H9 (cell line): Measurements from ENCODE around the gene KRT86. TPM values are rescaled to one million over a fixed set of nuclear protein-coding genes. Genes with fewer than 3 reads are reported as not detected.

ENCODE experiments used
- DNase-seq: peaks from one replicate; pipeline ENCODE4 v3.0.0-alpha.2; 2017
- H2AFZ ChIP-seq: one replicate; pipeline ENCODE4 v1.6.1; 2013; ENCODE audit warnings: mild to moderate bottlenecking, low read length, control low read depth, moderate library complexity
- H2AK5ac ChIP-seq: 2 replicates; pipeline ENCODE4 v1.6.1; 2013; ENCODE audit warnings: low read length, control low read depth, mixed read lengths; ENCODE audit not compliant: insufficient read length
- H2BK120ac ChIP-seq: one replicate; pipeline ENCODE4 v1.6.1; 2013; ENCODE audit warnings: low read depth, mild to moderate bottlenecking, low read length, control low read depth, inconsistent platforms; ENCODE audit not compliant: poor library complexity, severe bottlenecking
- H2BK12ac ChIP-seq: 2 replicates; pipeline ENCODE4 v1.6.1; 2013; ENCODE audit warnings: low read length, control low read depth, mixed read lengths, low read depth; ENCODE audit not compliant: insufficient read length
- H2BK15ac ChIP-seq: 2 replicates; pipeline ENCODE4 v1.6.1; 2013; ENCODE audit warnings: low read depth, low read length, control low read depth
- H2BK20ac ChIP-seq: one replicate; pipeline ENCODE4 v1.6.1; 2013; ENCODE audit warnings: low read depth, mild to moderate bottlenecking, low read length, control low read depth, inconsistent platforms; ENCODE audit not compliant: poor library complexity, severe bottlenecking
- H2BK5ac ChIP-seq: 2 replicates; pipeline ENCODE4 v1.6.1; 2013; ENCODE audit warnings: low read length, control low read depth, mixed read lengths; ENCODE audit not compliant: insufficient read length
- H3K14ac ChIP-seq: 2 replicates; pipeline ENCODE4 v1.6.1; 2013; ENCODE audit warnings: low read length, control low read depth; ENCODE audit not compliant: insufficient read depth
- H3K18ac ChIP-seq: 2 replicates; pipeline ENCODE4 v1.6.1; 2013; ENCODE audit warnings: low read depth, mild to moderate bottlenecking, mixed read lengths, low read length, control low read depth; ENCODE audit not compliant: insufficient read length
- H3K23ac ChIP-seq: 2 replicates; pipeline ENCODE4 v1.6.1; 2013; ENCODE audit warnings: low read length, control low read depth, mixed read lengths, low read depth; ENCODE audit not compliant: insufficient read length
- H3K23me2 ChIP-seq: 2 replicates; pipeline ENCODE4 v1.6.1; 2013; ENCODE audit warnings: low read depth, mild to moderate bottlenecking, mixed read lengths, low read length, control low read depth; ENCODE audit not compliant: insufficient read length, poor library complexity, severe bottlenecking
- H3K27ac ChIP-seq: 2 replicates; pipeline ENCODE4 v1.5.1; 2013; ENCODE audit warnings: low read length, control low read depth, mixed read lengths, low read depth; ENCODE audit not compliant: insufficient read length
- H3K27me3 ChIP-seq: 2 replicates; pipeline ENCODE4 v1.6.1; 2013; ENCODE audit warnings: low read length, control low read depth, inconsistent platforms; ENCODE audit not compliant: insufficient read depth
- H3K4ac ChIP-seq: 2 replicates; pipeline ENCODE4 v1.6.1; 2013; ENCODE audit warnings: low read depth, mild to moderate bottlenecking, control low read depth, inconsistent platforms, low read length, moderate library complexity
- H3K4me1 ChIP-seq: 2 replicates; pipeline ENCODE4 v1.6.1; 2013; ENCODE audit warnings: low read length, control low read depth, inconsistent platforms; ENCODE audit not compliant: insufficient read depth
- H3K4me2 ChIP-seq: 2 replicates; pipeline ENCODE4 v1.6.1; 2013; ENCODE audit warnings: low read length, control low read depth, mixed read lengths; ENCODE audit not compliant: insufficient read length, insufficient read depth
- H3K56ac ChIP-seq: 2 replicates; pipeline ENCODE4 v1.6.1; 2013; ENCODE audit warnings: low read depth, mild to moderate bottlenecking, mixed read lengths, low read length, control low read depth; ENCODE audit not compliant: insufficient read length
- H3K79me1 ChIP-seq: 2 replicates; pipeline ENCODE4 v1.6.1; 2013; ENCODE audit warnings: low read depth, mild to moderate bottlenecking, moderate library complexity, low read length, control low read depth, inconsistent platforms; ENCODE audit not compliant: insufficient read depth, poor library complexity, severe bottlenecking
- H3K79me2 ChIP-seq: 2 replicates; pipeline ENCODE4 v1.6.1; 2013; ENCODE audit warnings: low read length, control low read depth, inconsistent platforms; ENCODE audit not compliant: insufficient read depth
- H3K9ac ChIP-seq: 2 replicates; pipeline ENCODE4 v1.6.1; 2013; ENCODE audit warnings: low read length, control low read depth, mixed read lengths; ENCODE audit not compliant: insufficient read length; ENCODE audit errors: extremely low read depth
- H3K9me3 ChIP-seq: one replicate; pipeline ENCODE4 v1.6.1; 2013; ENCODE audit warnings: low read depth, low read length, inconsistent platforms; ENCODE audit not compliant: control insufficient read depth
- H3T11ph ChIP-seq: one replicate; pipeline ENCODE4 v1.6.1; 2013; ENCODE audit warnings: mild to moderate bottlenecking, low read length, control low read depth, inconsistent platforms
- H4K20me1 ChIP-seq: one replicate; pipeline ENCODE4 v1.6.1; 2013; ENCODE audit not compliant: control insufficient read depth, insufficient read length, insufficient read depth
- H4K5ac ChIP-seq: 2 replicates; pipeline ENCODE4 v1.6.1; 2013; ENCODE audit warnings: low read depth, mild to moderate bottlenecking, mixed read lengths, low read length, control low read depth; ENCODE audit not compliant: insufficient read length
- H4K8ac ChIP-seq: replicated peaks from 2 replicates; pipeline ENCODE4 v1.6.1; 2013; ENCODE audit warnings: low read length, control low read depth, mixed read lengths, low read depth; ENCODE audit not compliant: insufficient read length
- H4K91ac ChIP-seq: 2 replicates; pipeline ENCODE4 v1.6.1; 2013; ENCODE audit warnings: low read depth, mild to moderate bottlenecking, moderate library complexity, mixed read lengths, low read length, control low read depth; ENCODE audit not compliant: insufficient read length
- H3K27ac Mint-ChIP-seq, 3 experiments: 2 replicates in 2 of 3; 3 replicates in 1 of 3; pipeline ENCODE4 v1.8.0; 2020 to 2021; ENCODE audit warnings: mixed read lengths in 3 of 3, mild to moderate bottlenecking in 1 of 3, moderate library complexity in 1 of 3
- H3K27me3 Mint-ChIP-seq: 2 replicates; pipeline ENCODE4 v1.8.0; 2021; ENCODE audit warnings: low read depth, mild to moderate bottlenecking, moderate library complexity, mixed read lengths
- H3K36me3 Mint-ChIP-seq, 3 experiments: 2 replicates in 2 of 3; 3 replicates in 1 of 3; pipeline ENCODE4 v1.8.0; 2020 to 2021; ENCODE audit warnings: low read depth in 3 of 3, mixed read lengths in 3 of 3; ENCODE audit not compliant: insufficient read depth in 1 of 3
- H3K4me1 Mint-ChIP-seq, 2 experiments: 2 replicates each; pipeline ENCODE4 v1.8.0; 2020; ENCODE audit warnings: mixed read lengths in 2 of 2
- H3K4me3 Mint-ChIP-seq, 2 experiments: 2 replicates in 1 of 2; 3 replicates in 1 of 2; pipeline ENCODE4 v1.8.0; 2020 to 2021; ENCODE audit warnings: mild to moderate bottlenecking in 2 of 2, mixed read lengths in 2 of 2, moderate library complexity in 1 of 2
- H3K9me3 Mint-ChIP-seq, 2 experiments: 2 replicates in 1 of 2; 3 replicates in 1 of 2; pipeline ENCODE4 v1.8.0; 2020; ENCODE audit warnings: mild to moderate bottlenecking in 2 of 2, mixed read lengths in 2 of 2, moderate library complexity in 1 of 2
- WGBS: extraction: QIAGEN DNeasy Blood & Tissue Kit; methylation state at CpG from one replicate; pipeline ENCODE4 v1.1.7; 2013; ENCODE audit warnings: missing lambda C conversion rate, low lambda C conversion rate, mixed read lengths; ENCODE audit not compliant: insufficient read length; ENCODE audit errors: extremely low coverage; 5-methylcytosine and 5-hydroxymethylcytosine counted together
- total RNA-seq: library from RNA; stranded (reverse); gene quantifications from 2 replicates; pipeline ENCODE4 v1.2.1, GENCODE V29; 2021
- TF ChIP-seq, protein P1 (sequence below): fragments of 200-600 bp; sonication (generic); conservative IDR thresholded peaks from 3 replicates; pipeline ENCODE4 v1.8.0; 2021; ENCODE audit warnings: antibody characterized with exemption, mild to moderate bottlenecking

KRT86 gene
- total RNA-seq, 1 experiment from 2014 or later, result not detected

DNA sequence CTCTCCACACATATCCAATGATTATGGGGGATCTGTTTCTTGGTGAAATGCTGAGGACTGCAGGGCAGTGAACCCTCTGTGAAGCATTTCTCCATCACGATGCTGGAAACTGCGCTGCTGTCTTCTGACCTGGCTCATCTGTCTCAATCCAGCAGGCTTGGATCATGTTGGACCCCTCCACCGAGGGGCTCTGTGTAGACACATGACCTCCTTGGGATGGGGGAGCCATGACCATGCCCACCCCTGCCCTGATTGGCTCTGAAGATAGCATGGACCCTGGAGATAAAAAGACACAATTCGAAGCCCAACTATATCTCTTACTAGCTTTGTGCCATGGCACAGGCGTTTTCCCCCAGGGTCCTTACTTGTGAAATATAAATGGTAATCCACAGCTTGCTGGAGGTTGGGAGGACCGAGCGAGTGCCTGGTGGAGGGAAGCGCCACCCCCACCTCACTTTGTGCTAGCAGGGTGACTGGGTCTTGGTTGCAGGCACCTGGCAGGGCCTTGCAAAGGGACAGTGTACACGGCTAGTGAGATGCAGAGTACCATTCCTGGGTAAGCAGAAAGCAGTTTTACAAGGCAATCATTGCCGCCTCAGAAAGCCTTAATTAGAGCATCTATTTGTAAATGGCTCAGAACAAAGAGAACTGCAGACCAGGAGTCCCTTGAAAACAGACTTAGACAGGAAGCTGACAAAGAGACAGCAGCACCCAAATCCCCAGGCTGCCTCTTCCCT is 49.1 kb downstream of the KRT86 start:
- no peak for DNase-seq
- Mint-ChIP-seq H3K36me3 (no peaks in the 10 kb centered on the region), H3K27me3 (peaks cover 36% of the 10 kb centered on the region), H3K27ac (no peak overlapping the region; a peak in 1 of 7 replicates), H3K4me3 (no peak overlapping the region), H3K4me1 (peaks cover 5 to 8% of the 10 kb centered on the region in 2 experiments; a peak in 2 of 4 replicates), H3K9me3 (no peaks in the 10 kb centered on the region)
- H2BK5ac ChIP-seq, result no peak overlapping the region
- H3K9me3 ChIP-seq, result no peaks in the 10 kb centered on the region
- H3K23ac ChIP-seq, result no peak overlapping the region
- no peak overlapping the region for H2BK12ac ChIP-seq
- H3K4me1 ChIP-seq, result 0 out of 2 replicates have a peak, but pooled peaks cover 2% of the 10 kb centered on the region
- WGBS, result no CpG with 5 or more reads among the region's 10 CpGs
- no peaks in the 10 kb centered on the region for H3K79me2 ChIP-seq
- H4K5ac ChIP-seq, result no peak overlapping the region
- no peak overlapping the region for H2AK5ac ChIP-seq
- TF ChIP-seq, protein P1, sequence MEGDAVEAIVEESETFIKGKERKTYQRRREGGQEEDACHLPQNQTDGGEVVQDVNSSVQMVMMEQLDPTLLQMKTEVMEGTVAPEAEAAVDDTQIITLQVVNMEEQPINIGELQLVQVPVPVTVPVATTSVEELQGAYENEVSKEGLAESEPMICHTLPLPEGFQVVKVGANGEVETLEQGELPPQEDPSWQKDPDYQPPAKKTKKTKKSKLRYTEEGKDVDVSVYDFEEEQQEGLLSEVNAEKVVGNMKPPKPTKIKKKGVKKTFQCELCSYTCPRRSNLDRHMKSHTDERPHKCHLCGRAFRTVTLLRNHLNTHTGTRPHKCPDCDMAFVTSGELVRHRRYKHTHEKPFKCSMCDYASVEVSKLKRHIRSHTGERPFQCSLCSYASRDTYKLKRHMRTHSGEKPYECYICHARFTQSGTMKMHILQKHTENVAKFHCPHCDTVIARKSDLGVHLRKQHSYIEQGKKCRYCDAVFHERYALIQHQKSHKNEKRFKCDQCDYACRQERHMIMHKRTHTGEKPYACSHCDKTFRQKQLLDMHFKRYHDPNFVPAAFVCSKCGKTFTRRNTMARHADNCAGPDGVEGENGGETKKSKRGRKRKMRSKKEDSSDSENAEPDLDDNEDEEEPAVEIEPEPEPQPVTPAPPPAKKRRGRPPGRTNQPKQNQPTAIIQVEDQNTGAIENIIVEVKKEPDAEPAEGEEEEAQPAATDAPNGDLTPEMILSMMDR, result no peak
- H3T11ph ChIP-seq, result no peak overlapping the region
- H2BK15ac ChIP-seq, result no peak overlapping the region
- H4K8ac ChIP-seq, result no peak overlapping the region
- no peak overlapping the region for H2BK120ac ChIP-seq
- H2BK20ac ChIP-seq, result no peak overlapping the region
- H4K91ac ChIP-seq, result no peak overlapping the region
- H3K14ac ChIP-seq, result no peak overlapping the region
- no peaks in the 10 kb centered on the region for H4K20me1 ChIP-seq
- H2AFZ ChIP-seq, result no peak overlapping the region
- H3K9ac ChIP-seq, result no peak overlapping the region
- no peaks in the 10 kb centered on the region for H3K27me3 ChIP-seq
- H3K56ac ChIP-seq, result no peak overlapping the region
- no peak overlapping the region for H3K4me2 ChIP-seq
- H3K27ac ChIP-seq, result no peak overlapping the region
- no peaks in the 10 kb centered on the region for H3K79me1 ChIP-seq
- H3K18ac ChIP-seq, result no peak overlapping the region
- H3K23me2 ChIP-seq, result no peaks in the 10 kb centered on the region
- H3K4ac ChIP-seq, result no peak overlapping the region
